ENCODE measurements around the gene GRIK1. TPM values are rescaled to one million over a fixed set of nuclear protein-coding genes. Genes with fewer than 3 reads are reported as not detected.

GRIK1 gene
- total RNA-seq, 2 donors from 2014 or later: 0.21 TPM; not detected in 1

GRCh38 chr21:29928537-29928936, 11.3 kb downstream of the GRIK1 start:
- Histone ChIP-seq H3K36me3 (no peaks in the 10 kb centered on the region), H3K27ac (no peak overlapping the region), H3K4me1 (ENCODE audit: control insufficient read depth in 1 of 2, low read depth in 2 of 2) (no peaks in the 10 kb centered on the region), H3K4me3 (no peak overlapping the region), H3K27me3 (replicated peaks; ENCODE audit: insufficient read depth) (no peaks in the 10 kb centered on the region), H3K9me3 (no peaks in the 10 kb centered on the region)
- ATAC-seq (ENCODE audit: insufficient number of reproducible peaks, low FRiP score, low read depth): no peak
- DNase-seq (ENCODE audit: low spot score): no peak
- TF ChIP-seq CTCF (IDR thresholded peaks at IDR 0.05): no peak

- no peak for TF ChIP-seq CTCF (IDR thresholded peaks at IDR 0.05)
- no peak overlapping the region for H3K27ac ChIP-seq
- no peaks in the 10 kb centered on the region for H3K9me3 ChIP-seq
- no peaks in the 10 kb centered on the region for H3K27me3 ChIP-seq (replicated peaks; ENCODE audit: insufficient read depth)
- no peaks in the 10 kb centered on the region for H3K36me3 ChIP-seq
- no peaks in the 10 kb centered on the region for H3K4me1 ChIP-seq (ENCODE audit: control insufficient read depth in 1 of 2, low read depth in 2 of 2)
- ATAC-seq (ENCODE audit: insufficient number of reproducible peaks, low FRiP score, low read depth) (no peak), DNase-seq (ENCODE audit: low spot score) (no peak)
- no peak overlapping the region for H3K4me3 ChIP-seq
Observed at GRCh38 chr21:29920938-29921337, 18.9 kb downstream of the GRIK1 start.

- ATAC-seq (ENCODE audit: insufficient number of reproducible peaks, low FRiP score, low read depth) (no peak), DNase-seq (ENCODE audit: low spot score) (no peak)
- Histone ChIP-seq H3K27me3 (replicated peaks; ENCODE audit: insufficient read depth) (no peaks in the 10 kb centered on the region), H3K9me3 (no peaks in the 10 kb centered on the region), H3K36me3 (no peaks in the 10 kb centered on the region), H3K4me1 (ENCODE audit: control insufficient read depth in 1 of 2, low read depth in 2 of 2) (no peaks in the 10 kb centered on the region), H3K4me3 (no peak overlapping the region), H3K27ac (no peak overlapping the region)
- no peak for TF ChIP-seq CTCF (IDR thresholded peaks at IDR 0.05)
Observed at GRCh38 chr21:29914326-29914725, 25.5 kb downstream of the GRIK1 start.

GRCh38 chr21:29909571-29909970, 30.2 kb downstream of the GRIK1 start:
- Histone ChIP-seq H3K27ac (no peak overlapping the region), H3K4me1 (ENCODE audit: control insufficient read depth in 1 of 2, low read depth in 2 of 2) (no peaks in the 10 kb centered on the region), H3K27me3 (replicated peaks; ENCODE audit: insufficient read depth) (no peaks in the 10 kb centered on the region), H3K36me3 (no peaks in the 10 kb centered on the region), H3K9me3 (no peaks in the 10 kb centered on the region), H3K4me3 (no peak overlapping the region)
- TF ChIP-seq CTCF (IDR thresholded peaks at IDR 0.05): no peak
- ATAC-seq (ENCODE audit: insufficient number of reproducible peaks, low FRiP score, low read depth) (no peak), DNase-seq (ENCODE audit: low spot score) (no peak)

GRCh38 chr21:29904359-29905282, 35.2 kb downstream of the GRIK1 start:
- Histone ChIP-seq H3K9me3 (no peaks in the 10 kb centered on the region), H3K27ac (no peak overlapping the region), H3K4me1 (ENCODE audit: control insufficient read depth in 1 of 2, low read depth in 2 of 2) (no peaks in the 10 kb centered on the region), H3K36me3 (no peaks in the 10 kb centered on the region), H3K27me3 (replicated peaks; ENCODE audit: insufficient read depth) (no peaks in the 10 kb centered on the region), H3K4me3 (no peak overlapping the region)
- no peak for DNase-seq (ENCODE audit: low spot score)
- no peak for ATAC-seq (ENCODE audit: insufficient number of reproducible peaks, low FRiP score, low read depth)
- no peak for TF ChIP-seq CTCF (IDR thresholded peaks at IDR 0.05)

Measured in thoracic aorta (tissue), 2 donors.